ENCODE data around the gene SLC10A7. TPM values are rescaled to one million over a fixed set of nuclear protein-coding genes. Genes with fewer than 3 reads are reported as not detected.

SLC10A7 gene
- total and polyA plus RNA-seq, 10 of the 15 experiments (the other 5 are each of a cell fraction or from before 2014, with no cell fraction given): 4.6 to 23.7 (median 15.6) TPM

GRCh38 chr4:146486565-146486964 lies 35.2 kb downstream of the SLC10A7 start:
- in situ Hi-C loops (cut with MboI): no loop called here
- peak overlapping the region; percentile 91 for H3K4me2 ChIP-seq (ENCODE audit: control insufficient read depth, insufficient read depth)

GRCh38 chr4:146485968-146486367 lies 35.8 kb downstream of the SLC10A7 start:
- FAIRE-seq: peak; percentile 68
- SMC1A ChIA-PET (ENCODE audit: uncharacterized antibody, unreplicated experiment): interaction anchor here (0.6 to 3.5 kb wide), 17 partner anchors 10 to 223 kb away, joined by 3 to 18 read pairs (median 3); no protein-coding TSS in a partner anchor
- no peaks in the 10 kb centered on the region for H4K20me1 ChIP-seq (ENCODE audit: control insufficient read depth, insufficient read depth)
- TF ChIP-seq EZH2 (IDR thresholded peaks at IDR 0.05; ENCODE audit: borderline replicate concordance, control insufficient read depth, low read depth, low read length) (no peak), DPF2 (IDR thresholded peaks at IDR 0.05) (peak; percentile 50; the same call in 1 of the 2 replicates), TAF1 (IDR thresholded peaks at IDR 0.05; ENCODE audit: borderline replicate concordance, low read depth, low read length) (no peak), RUNX3 (IDR thresholded peaks at IDR 0.05; ENCODE audit: low read length) (peak; percentile 71; the same call in 1 of the 2 replicates), STAT1 (conservative IDR thresholded peaks at IDR 0.05) (no peak), HDGF (IDR thresholded peaks at IDR 0.05) (no peak), CUX1 (IDR thresholded peaks at IDR 0.05; ENCODE audit: insufficient replicate concordance, low read depth, low read length) (peak; percentile 49), BCL11A (IDR thresholded peaks at IDR 0.05; ENCODE audit: low read depth, low read length) (0 out of 2 replicates have a peak, but pooled peaks have one; percentile 20)

More at GRCh38 chr4:146486565-146486964, 35.2 kb downstream of the SLC10A7 start:
- FAIRE-seq (peak; percentile 90), DNase-seq (ENCODE audit: low read depth, low spot score) (peak; percentile 28), ATAC-seq (peak; percentile 92)
- H3K4me3 ChIP-seq: no peak overlapping the region
- 0 out of 2 replicates have a peak overlapping the region, but pooled peaks have one; percentile 8 for H3K9ac ChIP-seq (ENCODE audit: control insufficient read depth, insufficient read depth, low read length)
- BruUV-seq (replicated peaks): no TSS peak
- RAD21 ChIA-PET (ENCODE audit: unreplicated experiment): interaction anchor here (1.0 to 2.6 kb wide), 8 partner anchors 9 to 143 kb away, joined by 3 to 10 read pairs (median 4); no protein-coding TSS in a partner anchor
- H3K4me1 ChIP-seq (ENCODE audit: control insufficient read depth, insufficient read depth, low read length): peaks cover 14% of the 10 kb centered on the region
- no peaks in the 10 kb centered on the region; the same call in 1 of the 2 replicates for H3K79me2 ChIP-seq (ENCODE audit: control insufficient read depth, insufficient read depth, low read length)
- 16% methylated on average over 1 of the region's 1 CpG for WGBS (ENCODE audit: insufficient coverage, insufficient replicate concordance, low lambda C conversion rate, missing lambda C conversion rate)
- SMC1A ChIA-PET (ENCODE audit: uncharacterized antibody, unreplicated experiment): interaction anchor here (0.6 to 3.5 kb wide), 15 partner anchors 8 to 213 kb away, joined by 3 to 18 read pairs (median 3); no protein-coding TSS in a partner anchor
- H2AFZ ChIP-seq (ENCODE audit: control insufficient read depth, low read depth, low read length): peak overlapping the region; percentile 64
- intact Hi-C loops (cut with micrococcal nuclease; ENCODE audit: unreplicated experiment): loop anchor here (5.0 kb wide), 1 partner anchor 34 kb away; no protein-coding TSS in a partner anchor
- H4K20me1 ChIP-seq (ENCODE audit: control insufficient read depth, insufficient read depth): no peaks in the 10 kb centered on the region
- TF ChIP-seq EED (IDR thresholded peaks at IDR 0.05; ENCODE audit: low read depth): 0 out of 2 replicates have a peak, but pooled peaks have one; percentile 21
- TF ChIP-seq HCFC1 (IDR thresholded peaks at IDR 0.05; ENCODE audit: low read length): no peak
- POLR2A ChIA-PET: interaction anchor here (0.6 to 2.1 kb wide), 3 partner anchors 9 to 73 kb away, joined by 3 to 8 read pairs (median 3); no protein-coding TSS in a partner anchor
- H3K27me3 ChIP-seq (replicated peaks in 1 of 2; ENCODE audit: control insufficient read depth in 2 of 2, insufficient read depth in 2 of 2, low read length in 1 of 2): no peaks in the 10 kb centered on the region
- H3K36me3 ChIP-seq (ENCODE audit: control insufficient read depth in 2 of 2, insufficient read depth in 2 of 2, low read length in 1 of 2): no peaks in the 10 kb centered on the region; a peak in 1 of 4 replicates
- H3K9me3 ChIP-seq (replicated peaks; ENCODE audit: control insufficient read depth, insufficient read depth, low read length): peaks cover 10% of the 10 kb centered on the region
- CTCF ChIA-PET: interaction anchor here (0.5 to 1.0 kb wide), 3 partner anchors 10 to 25 kb away, joined by 3 to 6 read pairs (median 4); no protein-coding TSS in a partner anchor
- peak overlapping the region; percentile 65 for H3K27ac ChIP-seq (ENCODE audit: control insufficient read depth, insufficient read depth)

More at GRCh38 chr4:146485968-146486367, 35.8 kb downstream of the SLC10A7 start:
- peaks cover 12% of the 10 kb centered on the region for H3K9me3 ChIP-seq (replicated peaks; ENCODE audit: control insufficient read depth, insufficient read depth, low read length)
- in situ Hi-C loops (cut with MboI): no loop called here
- intact Hi-C loops (cut with micrococcal nuclease; ENCODE audit: unreplicated experiment): loop anchor here (5.0 kb wide), 1 partner anchor 34 kb away; no protein-coding TSS in a partner anchor
- H3K27me3 ChIP-seq (replicated peaks in 1 of 2; ENCODE audit: control insufficient read depth in 2 of 2, insufficient read depth in 2 of 2, low read length in 1 of 2): no peaks in the 10 kb centered on the region
- no peak overlapping the region for H3K9ac ChIP-seq (ENCODE audit: control insufficient read depth, insufficient read depth, low read length)
- no peak overlapping the region for H3K27ac ChIP-seq (ENCODE audit: control insufficient read depth, insufficient read depth)
- H2AFZ ChIP-seq (ENCODE audit: control insufficient read depth, low read depth, low read length): no peak overlapping the region
- no peaks in the 10 kb centered on the region; the same call in 1 of the 2 replicates for H3K79me2 ChIP-seq (ENCODE audit: control insufficient read depth, insufficient read depth, low read length)
- POLR2A ChIA-PET: interaction anchor here (0.6 to 2.1 kb wide), 3 partner anchors 9 to 18 kb away, joined by 3 to 8 read pairs (median 4); no protein-coding TSS in a partner anchor
- DNase-seq (ENCODE audit: low read depth, low spot score) (no peak), ATAC-seq (peak; percentile 76)
- peaks cover 14% of the 10 kb centered on the region for H3K4me1 ChIP-seq (ENCODE audit: control insufficient read depth, insufficient read depth, low read length)
- BruUV-seq (replicated peaks): no TSS peak
- CTCF ChIA-PET: interaction anchor here (0.5 kb wide), 1 partner anchor 24 kb away, joined by 3 read pairs; no protein-coding TSS in a partner anchor
- RAD21 ChIA-PET (ENCODE audit: unreplicated experiment): interaction anchor here (0.7 to 2.6 kb wide), 10 partner anchors 8 to 142 kb away, joined by 3 to 10 read pairs (median 3); no protein-coding TSS in a partner anchor
- H3K4me2 ChIP-seq (ENCODE audit: control insufficient read depth, insufficient read depth): peak overlapping the region; percentile 91; the same call in 1 of the 2 replicates
- H3K4me3 ChIP-seq: no peak overlapping the region
- H3K36me3 ChIP-seq (ENCODE audit: control insufficient read depth in 2 of 2, insufficient read depth in 2 of 2, low read length in 1 of 2): no peaks in the 10 kb centered on the region; a peak in 1 of 4 replicates
